GM21786 (cell line): Measurements from ENCODE around the gene CHKA.
A peak's percentile ranks its signal among the peaks of the same experiment; 100 is the strongest.

ENCODE experiments used
- ATAC-seq: cut with Tn5 transposase; IDR thresholded peaks from one replicate; pipeline ENCODE4 v1.9.1; 2021; ENCODE audit not compliant: unreplicated experiment

The CHKA gene

GRCh38 chr11:68049509-68050370 is 71.4 kb downstream of the CHKA start:
- ATAC-seq, result no peak

GRCh38 chr11:68048681-68049508 is 72.3 kb downstream of the CHKA start:
- no peak for ATAC-seq

- no peak for ATAC-seq
These were observed 73.5 kb downstream of the CHKA start for GRCh38 chr11:68047437-68048290.

GRCh38 chr11:68044898-68045351 is 76.3 kb downstream of the CHKA start:
- no peak for ATAC-seq

GRCh38 chr11:68044145-68044813 is 76.9 kb downstream of the CHKA start:
- no peak for ATAC-seq

- ATAC-seq, result no peak
These were observed 77.6 kb downstream of the CHKA start for GRCh38 chr11:68043349-68044144.

GRCh38 chr11:68043029-68043348 is 78.2 kb downstream of the CHKA start:
- no peak for ATAC-seq

- no peak for ATAC-seq
These were observed 78.8 kb downstream of the CHKA start for GRCh38 chr11:68042219-68043028.

GRCh38 chr11:68041617-68042218 is 79.5 kb downstream of the CHKA start:
- no peak for ATAC-seq

- no peak for ATAC-seq
These were observed 80.1 kb downstream of the CHKA start for GRCh38 chr11:68040957-68041591.

- peak; percentile 62 for ATAC-seq
These were observed 80.9 kb downstream of the CHKA start for GRCh38 chr11:68040101-68040956.

- no peak for ATAC-seq
These were observed 81.6 kb downstream of the CHKA start for GRCh38 chr11:68039526-68040086.

GRCh38 chr11:68038718-68039525 is 82.3 kb downstream of the CHKA start, which contains the start of gene TCIRG1:
TCIRG1 (plus strand) TSS chr11:68039025; CDS start chr11:68041272, 2,247 bp downstream.
- peak; percentile 35 for ATAC-seq

- no peak for ATAC-seq
These were observed 82.9 kb downstream of the CHKA start for GRCh38 chr11:68038226-68038717.

GRCh38 chr11:68037411-68038225 is 83.6 kb downstream of the CHKA start:
- ATAC-seq, result no peak
